Activated B cell treated with CpG ODN at 0.5 μM for 24 hours (primary cell): Measurements from ENCODE around the gene IL4. TPM values are rescaled to one million over a fixed set of nuclear protein-coding genes. Genes with fewer than 3 reads are reported as not detected.
A peak's percentile ranks its signal among the peaks of the same experiment; 100 is the strongest.

ENCODE experiments used
- ATAC-seq: fragments of 200-7000 bp; cut with Tn5 transposase; one replicate; pipeline ENCODE4 v1.10.0; 2021; ENCODE audit warnings: low read depth, mild to moderate bottlenecking, moderate library complexity
- CTCF ChIA-PET: fragments of 350-600 bp; sonication (Branson Sonifier 250); formaldehyde crosslinking; loops from one replicate; lab custom pipeline; 2021; ENCODE audit warnings: antibody characterized with exemption; lab: Charles Lee
- POLR2A ChIA-PET: fragments of 350-600 bp; sonication (Branson Sonifier 250); formaldehyde crosslinking; loops from one replicate; lab custom pipeline; 2021; ENCODE audit warnings: antibody characterized with exemption; lab: Charles Lee
- DNase-seq: peaks from one replicate; pipeline ENCODE4 v3.0.0; 2022
- H3K27ac Mint-ChIP-seq: one replicate; pipeline ENCODE4 v1.8.0; 2020; ENCODE audit warnings: mixed read lengths
- H3K27me3 Mint-ChIP-seq: one replicate; pipeline ENCODE4 v1.8.0; 2021; ENCODE audit warnings: mixed read lengths
- H3K36me3 Mint-ChIP-seq: one replicate; pipeline ENCODE4 v1.8.0; 2021; ENCODE audit warnings: low read depth, mixed read lengths
- H3K4me1 Mint-ChIP-seq: one replicate; pipeline ENCODE4 v1.8.0; 2021; ENCODE audit warnings: mixed read lengths
- H3K4me3 Mint-ChIP-seq: one replicate; pipeline ENCODE4 v1.8.0; 2020; ENCODE audit warnings: mild to moderate bottlenecking, mixed read lengths
- H3K9me3 Mint-ChIP-seq: one replicate; pipeline ENCODE4 v1.8.0; 2020; ENCODE audit warnings: mixed read lengths
- CTCF ChIP-seq: fragments of 200-600 bp; IDR thresholded peaks from one replicate; pipeline ENCODE4 v1.8.0; 2022; ENCODE audit warnings: antibody characterized with exemption, mild to moderate bottlenecking
- intact Hi-C: fragments of 100-400 bp; cut with micrococcal nuclease; formaldehyde crosslinking; loops from one replicate; pipeline ENCODE4 v1.15.1; 2024
- total RNA-seq: library from RNA; stranded (reverse); gene quantifications from 2 replicates; pipeline ENCODE4 v1.2.3, GENCODE V29; 2022

The IL4 gene
- total RNA-seq, 1 donor from 2014 or later = not detected

DNA sequence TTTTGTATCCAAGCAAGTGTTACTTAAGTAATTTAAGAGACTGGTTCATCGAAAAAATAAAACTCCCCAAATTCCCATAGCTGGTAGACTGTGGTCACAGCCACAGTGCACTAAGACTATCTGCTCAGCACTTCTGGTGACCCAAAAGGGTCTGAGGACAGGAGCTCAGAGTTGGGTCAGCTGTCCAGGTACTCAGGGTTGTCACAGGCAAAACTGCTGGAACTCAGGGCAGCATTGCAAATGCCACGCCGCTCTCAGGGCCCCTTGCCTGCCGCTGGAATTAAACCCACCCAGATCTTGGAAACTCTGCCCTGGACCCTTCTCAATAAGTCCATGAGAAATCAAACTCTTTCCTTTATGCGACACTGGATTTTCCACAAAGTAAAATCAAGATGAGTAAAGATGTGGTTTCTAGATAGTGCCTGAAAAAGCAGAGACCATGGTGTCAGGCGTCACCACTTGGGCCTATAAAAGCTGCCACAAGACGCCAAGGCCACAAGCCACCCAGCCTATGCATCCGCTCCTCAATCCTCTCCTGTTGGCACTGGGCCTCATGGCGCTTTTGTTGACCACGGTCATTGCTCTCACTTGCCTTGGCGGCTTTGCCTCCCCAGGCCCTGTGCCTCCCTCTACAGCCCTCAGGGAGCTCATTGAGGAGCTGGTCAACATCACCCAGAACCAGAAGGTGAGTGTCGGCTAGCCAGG is 16.0 kb upstream of the IL4 start, which contains the start of gene IL13:
Gene IL13 (plus strand): TSS at position 498 of the 705 bp plus-strand sequence. CDS start 14 bp downstream, at position 512.
- DNase-seq = no peak
- no peak for TF ChIP-seq CTCF
- ATAC-seq = no peak
- H3K4me1 Mint-ChIP-seq = peaks cover 26% of the 10 kb centered on the region
- intact Hi-C loops = loop anchor here (5.0 kb wide), 2 partner anchors 34 to 159 kb away; no protein-coding TSS in a partner anchor
- no peak within 1 kb of the TSS for H3K4me3 Mint-ChIP-seq
- H3K27ac Mint-ChIP-seq = no peak within 1 kb of the TSS
- no peaks in the 10 kb centered on the region for H3K36me3 Mint-ChIP-seq
- H3K9me3 Mint-ChIP-seq = no peaks in the 10 kb centered on the region
- ChIA-PET POLR2A (no interaction called here), CTCF (no interaction called here)
- H3K27me3 Mint-ChIP-seq = peaks cover 21% of the 10 kb centered on the region

GRCh38 chr5:132658381-132659302 is 15.1 kb upstream of the IL4 start:
- intact Hi-C loops = loop anchor here (5.0 kb wide), 2 partner anchors 34 to 159 kb away; no protein-coding TSS in a partner anchor
- H3K4me3 Mint-ChIP-seq = no peak overlapping the region
- H3K27ac Mint-ChIP-seq = no peak overlapping the region
- no peak for TF ChIP-seq CTCF
- peaks cover 33% of the 10 kb centered on the region for H3K4me1 Mint-ChIP-seq
- DNase-seq = no peak
- ATAC-seq = no peak
- ChIA-PET CTCF (no interaction called here), POLR2A (no interaction called here)
- H3K27me3 Mint-ChIP-seq = peaks cover 21% of the 10 kb centered on the region
- H3K9me3 Mint-ChIP-seq = no peaks in the 10 kb centered on the region
- no peaks in the 10 kb centered on the region for H3K36me3 Mint-ChIP-seq

DNA sequence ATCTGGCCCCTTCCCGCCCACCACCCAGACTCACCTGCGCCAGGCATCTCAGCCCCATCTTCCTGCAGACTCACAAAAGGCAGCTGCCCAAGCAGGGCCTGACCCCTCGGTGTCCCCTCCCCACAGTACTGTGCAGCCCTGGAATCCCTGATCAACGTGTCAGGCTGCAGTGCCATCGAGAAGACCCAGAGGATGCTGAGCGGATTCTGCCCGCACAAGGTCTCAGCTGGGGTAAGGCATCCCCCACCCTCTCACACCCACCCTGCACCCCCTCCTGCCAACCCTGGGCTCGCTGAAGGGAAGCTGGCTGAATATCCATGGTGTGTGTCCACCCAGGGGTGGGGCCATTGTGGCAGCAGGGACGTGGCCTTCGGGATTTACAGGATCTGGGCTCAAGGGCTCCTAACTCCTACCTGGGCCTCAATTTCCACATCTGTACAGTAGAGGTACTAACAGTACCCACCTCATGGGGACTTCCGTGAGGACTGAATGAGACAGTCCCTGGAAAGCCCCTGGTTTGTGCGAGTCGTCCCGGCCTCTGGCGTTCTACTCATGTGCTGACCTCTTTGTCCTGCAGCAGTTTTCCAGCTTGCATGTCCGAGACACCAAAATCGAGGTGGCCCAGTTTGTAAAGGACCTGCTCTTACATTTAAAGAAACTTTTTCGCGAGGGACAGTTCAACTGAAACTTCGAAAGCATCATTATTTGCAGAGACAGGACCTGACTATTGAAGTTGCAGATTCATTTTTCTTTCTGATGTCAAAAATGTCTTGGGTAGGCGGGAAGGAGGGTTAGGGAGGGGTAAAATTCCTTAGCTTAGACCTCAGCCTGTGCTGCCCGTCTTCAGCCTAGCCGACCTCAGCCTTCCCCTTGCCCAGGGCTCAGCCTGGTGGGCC is 13.9 kb upstream of the IL4 start:
- Mint-ChIP-seq H3K4me1 (peaks cover 38% of the 10 kb centered on the region), H3K9me3 (no peaks in the 10 kb centered on the region), H3K27me3 (peaks cover 17% of the 10 kb centered on the region), H3K4me3 (no peak overlapping the region), H3K36me3 (no peaks in the 10 kb centered on the region), H3K27ac (no peak overlapping the region)
- no peak for TF ChIP-seq CTCF
- ATAC-seq = no peak
- intact Hi-C loops = loop anchor here (5.0 kb wide), 2 partner anchors 32 to 157 kb away; no protein-coding TSS in a partner anchor
- ChIA-PET CTCF (no interaction called here), POLR2A (interaction anchor here (0.6 kb wide), 1 partner anchor 864 kb away, joined by 3 read pairs; no protein-coding TSS in a partner anchor)
- DNase-seq = no peak

- peaks cover 16% of the 10 kb centered on the region for H3K27me3 Mint-ChIP-seq
- intact Hi-C loops = no loop called here
- ChIA-PET POLR2A (interaction anchor here (0.7 to 1.8 kb wide), 2 partner anchors 8 to 28 kb away, joined by 3 read pairs; no protein-coding TSS in a partner anchor), CTCF (interaction anchor here (1.3 kb wide), 1 partner anchor 159 kb away, joined by 3 read pairs; no protein-coding TSS in a partner anchor)
- no peak for TF ChIP-seq CTCF
- no peaks in the 10 kb centered on the region for H3K9me3 Mint-ChIP-seq
- peaks cover 36% of the 10 kb centered on the region for H3K4me1 Mint-ChIP-seq
- ATAC-seq (peak; percentile 13), DNase-seq (no peak)
- no peak overlapping the region for H3K4me3 Mint-ChIP-seq
- H3K27ac Mint-ChIP-seq = no peak overlapping the region
- no peaks in the 10 kb centered on the region for H3K36me3 Mint-ChIP-seq
These were observed 12.4 kb upstream of the IL4 start for GRCh38 chr5:132661231-132662003.
